ENCODE measurements around the gene PGAP1.

PGAP1 gene

GRCh38 chr2:196804381-196804780 is 122.1 kb downstream of the PGAP1 start:
- in situ Hi-C loops (cut with HindIII; ENCODE audit: low sequenced_read_pairs), result no loop called here

GRCh38 chr2:196802401-196802800 is 124.1 kb downstream of the PGAP1 start:
- in situ Hi-C loops (cut with HindIII; ENCODE audit: low sequenced_read_pairs), result no loop called here

- in situ Hi-C loops (cut with HindIII; ENCODE audit: low sequenced_read_pairs), result no loop called here
Observed at GRCh38 chr2:196801674-196802261, 124.7 kb downstream of the PGAP1 start.

- in situ Hi-C loops (cut with HindIII; ENCODE audit: low sequenced_read_pairs), result no loop called here
Observed at GRCh38 chr2:196798980-196799379, 127.5 kb downstream of the PGAP1 start.

- in situ Hi-C loops (cut with HindIII; ENCODE audit: low sequenced_read_pairs), result no loop called here
Observed at GRCh38 chr2:196792865-196793264, 133.6 kb downstream of the PGAP1 start.

- in situ Hi-C loops (cut with HindIII; ENCODE audit: low sequenced_read_pairs), result no loop called here
Observed at GRCh38 chr2:196783431-196784094, 142.9 kb downstream of the PGAP1 start.

Measured in endothelial cell of hepatic sinusoid (primary cell).